Cardiac septum (tissue), 1 donor: ENCODE data around the gene SPOPL. TPM values are rescaled to one million over a fixed set of nuclear protein-coding genes. Genes with fewer than 3 reads are reported as not detected.

ENCODE experiments used
- DNase-seq: peaks from one replicate; pipeline ENCODE4 v3.0.0-alpha.2; 2020; ENCODE audit warnings: low spot score
- intact Hi-C: fragments of 100-400 bp; cut with DNase I; formaldehyde crosslinking; loops from one replicate; pipeline ENCODE4 v1.14.0; 2022
- total RNA-seq: library from RNA; stranded (reverse); fragmentation: NEBNext Ultra II Directional; extraction: Animal tissue kit (Norgen Biotek cat#: 25700); gene quantifications from one replicate; pipeline ENCODE4 v1.2.1, GENCODE V29; 2021
- donor health status: DM: no; HTN: no; CAD: no.

The SPOPL gene
- total RNA-seq, 1 donor from 2014 or later, result 15.4 TPM

- no peak for DNase-seq
- intact Hi-C loops, result loop anchor here (10.0 kb wide), 1 partner anchor 293 kb away; the partner anchor contains the start of gene NXPH2
Measured at GRCh38 chr2:138492160-138492559, 9.4 kb upstream of the SPOPL start.

GRCh38 chr2:138493334-138493733 is 8.2 kb upstream of the SPOPL start:
- intact Hi-C loops, result loop anchor here (10.0 kb wide), 1 partner anchor 291 kb away; the partner anchor contains the start of gene NXPH2
- DNase-seq, result no peak

GRCh38 chr2:138494265-138494966 is 7.2 kb upstream of the SPOPL start:
- intact Hi-C loops, result loop anchor here (10.0 kb wide), 1 partner anchor 290 kb away; the partner anchor contains the start of gene NXPH2

GRCh38 chr2:138495384-138495783 is 6.2 kb upstream of the SPOPL start:
- no peak for DNase-seq
- intact Hi-C loops, result loop anchor here (10.0 kb wide), 1 partner anchor 289 kb away; the partner anchor contains the start of gene NXPH2

More at GRCh38 chr2:138494265-138494966, 7.2 kb upstream of the SPOPL start:
- DNase-seq, result no peak

GRCh38 chr2:138496096-138496651 is 5.4 kb upstream of the SPOPL start:
- no peak for DNase-seq
- intact Hi-C loops, result loop anchor here (10.0 kb wide), 1 partner anchor 289 kb away; the partner anchor contains the start of gene NXPH2

GRCh38 chr2:138497294-138497693 is 4.3 kb upstream of the SPOPL start:
- intact Hi-C loops, result loop anchor here (10.0 kb wide), 1 partner anchor 288 kb away; the partner anchor contains the start of gene NXPH2
- DNase-seq, result no peak

- DNase-seq, result no peak
- intact Hi-C loops, result loop anchor here (5.0 to 10.0 kb wide), 3 partner anchors 205 to 532 kb away; partner anchors contain the start of gene NXPH2
Measured at GRCh38 chr2:138499684-138500083, 1.9 kb upstream of the SPOPL start.

GRCh38 chr2:138500592-138501424 is 762 bp upstream of the SPOPL start:
- no peak for DNase-seq

GRCh38 chr2:138502255-138503086 is 901 bp downstream of the SPOPL start:
- intact Hi-C loops, result loop anchor here (5.0 to 10.0 kb wide), 2 partner anchors 202 to 535 kb away; no protein-coding TSS in a partner anchor
- DNase-seq, result peak; percentile 76

More at GRCh38 chr2:138500592-138501424, 762 bp upstream of the SPOPL start:
- intact Hi-C loops, result loop anchor here (5.0 to 10.0 kb wide), 2 partner anchors 204 to 534 kb away; no protein-coding TSS in a partner anchor

- no peak for DNase-seq
- intact Hi-C loops, result loop anchor here (5.0 to 10.0 kb wide), 2 partner anchors 202 to 536 kb away; no protein-coding TSS in a partner anchor
Measured at GRCh38 chr2:138503087-138503442, 1.5 kb downstream of the SPOPL start.

GRCh38 chr2:138503652-138504051 is 2.1 kb downstream of the SPOPL start:
- DNase-seq, result no peak
- intact Hi-C loops, result loop anchor here (5.0 to 10.0 kb wide), 2 partner anchors 201 to 536 kb away; no protein-coding TSS in a partner anchor

- no peak for DNase-seq
- intact Hi-C loops, result loop anchor here (5.0 to 10.0 kb wide), 2 partner anchors 201 to 537 kb away; no protein-coding TSS in a partner anchor
Measured at GRCh38 chr2:138504092-138504491, 2.5 kb downstream of the SPOPL start.

- intact Hi-C loops, result loop anchor here (5.0 to 10.0 kb wide), 2 partner anchors 200 to 537 kb away; no protein-coding TSS in a partner anchor
- DNase-seq, result no peak
Measured at GRCh38 chr2:138504546-138505235, 3.1 kb downstream of the SPOPL start.

- intact Hi-C loops, result loop anchor here (10.0 kb wide), 1 partner anchor 198 kb away; no protein-coding TSS in a partner anchor
- DNase-seq, result no peak
Measured at GRCh38 chr2:138507267-138507666, 5.7 kb downstream of the SPOPL start.

GRCh38 chr2:138510319-138510718 is 8.7 kb downstream of the SPOPL start:
- no peak for DNase-seq
- intact Hi-C loops, result no loop called here

GRCh38 chr2:138512672-138513071 is 11.1 kb downstream of the SPOPL start:
- DNase-seq, result no peak
- intact Hi-C loops, result no loop called here

- no peak for DNase-seq
- intact Hi-C loops, result no loop called here
Measured at GRCh38 chr2:138514173-138514572, 12.6 kb downstream of the SPOPL start.

- no peak for DNase-seq
- intact Hi-C loops, result no loop called here
Measured at GRCh38 chr2:138515092-138515491, 13.5 kb downstream of the SPOPL start.
